ENCODE results near the gene MFSD6. TPM values are rescaled to one million over a fixed set of nuclear protein-coding genes. Genes with fewer than 3 reads are reported as not detected.

The MFSD6 gene
- total RNA-seq, 1 donor from 2014 or later, result 0.37 TPM

DNA sequence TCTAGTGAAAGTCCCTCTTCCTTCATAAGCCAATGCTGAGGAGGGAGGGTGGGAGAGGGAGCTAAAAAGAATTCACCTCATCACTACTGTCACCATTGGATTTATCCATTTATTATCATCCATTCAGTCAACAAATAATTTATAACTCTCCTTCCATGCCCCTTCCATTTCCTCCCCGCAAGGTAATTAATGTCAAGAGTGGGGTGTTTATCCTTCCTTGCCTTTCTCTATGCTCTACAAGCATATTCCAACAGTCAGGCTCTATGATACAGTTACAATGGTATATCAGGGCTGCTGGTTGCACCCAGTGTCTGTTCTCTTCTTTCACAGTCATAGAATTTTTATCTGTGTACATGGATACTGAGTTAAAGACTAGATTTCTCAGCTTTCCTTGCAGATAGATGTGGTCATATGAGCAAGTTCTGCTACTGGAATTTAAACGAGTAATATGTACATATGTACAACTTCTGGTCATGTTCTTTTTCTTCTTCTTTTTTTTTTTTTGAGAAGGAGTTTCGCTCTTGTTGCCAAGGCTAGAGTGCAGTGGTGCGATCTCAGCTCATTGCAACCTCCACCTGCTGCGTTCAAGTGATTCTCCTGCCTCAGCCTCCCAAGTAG is 5.1 kb upstream of the MFSD6 start:
- Mint-ChIP-seq H3K27ac (no peak overlapping the region), H3K27me3 (ENCODE audit: insufficient read depth, low read depth) (peaks cover 4% of the 10 kb centered on the region), H3K4me1 (peaks cover 5% of the 10 kb centered on the region), H3K4me3 (no peak overlapping the region), H3K36me3 (no peaks in the 10 kb centered on the region), H3K9me3 (no peaks in the 10 kb centered on the region)
- Histone ChIP-seq H3K9me3 (ENCODE audit: low read depth) (no peaks in the 10 kb centered on the region), H3K79me2 (ENCODE audit: low read depth) (no peaks in the 10 kb centered on the region), H3K4me3 (no peak overlapping the region), H3K4me2 (no peak overlapping the region), H3K27ac (no peak overlapping the region), H2AFZ (replicated peaks) (no peak overlapping the region), H3F3A (ENCODE audit: low read depth) (no peaks in the 10 kb centered on the region), H3K4me1 (no peaks in the 10 kb centered on the region), H4K20me1 (ENCODE audit: low read depth) (no peaks in the 10 kb centered on the region), H3K36me3 (no peaks in the 10 kb centered on the region), H3K27me3 (peaks cover 30% of the 10 kb centered on the region), H3K9ac (no peak overlapping the region)
- DNase-seq (ENCODE audit: low spot score), result no peak
- TF ChIP-seq EZH2 (IDR thresholded peaks at IDR 0.05), result no peak
- no peak for TF ChIP-seq EZH2phosphoT487 (IDR thresholded peaks at IDR 0.05)
- TF ChIP-seq, protein P1, sequence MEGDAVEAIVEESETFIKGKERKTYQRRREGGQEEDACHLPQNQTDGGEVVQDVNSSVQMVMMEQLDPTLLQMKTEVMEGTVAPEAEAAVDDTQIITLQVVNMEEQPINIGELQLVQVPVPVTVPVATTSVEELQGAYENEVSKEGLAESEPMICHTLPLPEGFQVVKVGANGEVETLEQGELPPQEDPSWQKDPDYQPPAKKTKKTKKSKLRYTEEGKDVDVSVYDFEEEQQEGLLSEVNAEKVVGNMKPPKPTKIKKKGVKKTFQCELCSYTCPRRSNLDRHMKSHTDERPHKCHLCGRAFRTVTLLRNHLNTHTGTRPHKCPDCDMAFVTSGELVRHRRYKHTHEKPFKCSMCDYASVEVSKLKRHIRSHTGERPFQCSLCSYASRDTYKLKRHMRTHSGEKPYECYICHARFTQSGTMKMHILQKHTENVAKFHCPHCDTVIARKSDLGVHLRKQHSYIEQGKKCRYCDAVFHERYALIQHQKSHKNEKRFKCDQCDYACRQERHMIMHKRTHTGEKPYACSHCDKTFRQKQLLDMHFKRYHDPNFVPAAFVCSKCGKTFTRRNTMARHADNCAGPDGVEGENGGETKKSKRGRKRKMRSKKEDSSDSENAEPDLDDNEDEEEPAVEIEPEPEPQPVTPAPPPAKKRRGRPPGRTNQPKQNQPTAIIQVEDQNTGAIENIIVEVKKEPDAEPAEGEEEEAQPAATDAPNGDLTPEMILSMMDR (IDR thresholded peaks at IDR 0.05), result no peak

DNA sequence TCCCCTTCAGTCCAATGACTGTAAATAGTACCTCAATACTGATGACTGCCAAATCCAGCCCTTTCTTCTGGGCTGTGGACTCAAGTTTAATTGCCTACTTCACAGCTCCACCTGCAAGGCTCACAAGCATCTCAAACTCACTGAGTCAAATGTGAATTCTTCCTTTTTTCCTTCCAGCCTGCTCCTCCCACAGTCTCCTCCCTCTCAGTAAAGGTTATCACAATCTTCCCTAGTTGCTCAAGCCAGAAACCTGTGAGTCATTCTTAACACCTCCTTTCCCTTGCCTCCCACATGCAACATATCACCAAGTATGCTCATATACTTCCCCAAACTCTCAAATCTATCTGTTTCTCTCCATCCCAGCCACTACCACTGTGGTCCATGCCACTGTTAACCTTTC is 3.7 kb upstream of the MFSD6 start:
- no peak overlapping the region for H3K9ac ChIP-seq
- Mint-ChIP-seq H3K9me3 (no peaks in the 10 kb centered on the region), H3K36me3 (no peaks in the 10 kb centered on the region), H3K27ac (no peak overlapping the region), H3K27me3 (ENCODE audit: insufficient read depth, low read depth) (peaks cover 9% of the 10 kb centered on the region), H3K4me3 (no peak overlapping the region), H3K4me1 (peaks cover 8% of the 10 kb centered on the region)
- H3K4me1 ChIP-seq, result peaks cover 4% of the 10 kb centered on the region
- no peak for DNase-seq (ENCODE audit: low spot score)
- no peak overlapping the region for H3K4me2 ChIP-seq
- H2AFZ ChIP-seq (replicated peaks), result no peak overlapping the region
- H4K20me1 ChIP-seq (ENCODE audit: low read depth), result no peaks in the 10 kb centered on the region
- no peaks in the 10 kb centered on the region for H3F3A ChIP-seq (ENCODE audit: low read depth)
- no peaks in the 10 kb centered on the region for H3K79me2 ChIP-seq (ENCODE audit: low read depth)
- H3K9me3 ChIP-seq (ENCODE audit: low read depth), result no peaks in the 10 kb centered on the region
- H3K27ac ChIP-seq, result no peak overlapping the region
- no peak overlapping the region for H3K4me3 ChIP-seq
- no peak for TF ChIP-seq EZH2 (IDR thresholded peaks at IDR 0.05)
- TF ChIP-seq EZH2phosphoT487 (IDR thresholded peaks at IDR 0.05), result no peak
- TF ChIP-seq, protein P1 (IDR thresholded peaks at IDR 0.05), result no peak
- peaks cover 44% of the 10 kb centered on the region for H3K27me3 ChIP-seq
- H3K36me3 ChIP-seq, result no peaks in the 10 kb centered on the region

DNA sequence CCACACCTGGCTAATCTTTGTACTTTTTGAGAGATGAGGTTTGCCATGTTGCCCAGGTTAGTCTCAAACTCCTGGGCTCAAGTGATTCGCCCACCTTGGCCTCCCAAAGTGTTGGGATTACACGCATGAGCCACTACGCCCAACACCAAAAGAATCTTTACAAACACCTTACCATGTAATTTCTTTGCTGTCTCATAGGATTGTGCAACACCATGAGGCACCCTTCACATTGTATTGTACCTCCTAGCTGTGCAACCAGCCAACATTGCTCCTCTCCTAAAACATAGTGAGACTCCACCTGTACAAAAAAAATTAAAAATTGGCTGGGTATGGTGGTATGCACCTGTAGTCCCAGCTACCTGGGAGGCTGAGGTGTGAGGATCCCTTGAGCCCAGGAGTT is 3.1 kb upstream of the MFSD6 start:
- Mint-ChIP-seq H3K9me3 (no peaks in the 10 kb centered on the region), H3K27me3 (ENCODE audit: insufficient read depth, low read depth) (peaks cover 13% of the 10 kb centered on the region), H3K4me1 (peaks cover 8% of the 10 kb centered on the region), H3K36me3 (no peaks in the 10 kb centered on the region), H3K27ac (no peak overlapping the region), H3K4me3 (no peak overlapping the region)
- Histone ChIP-seq H3K36me3 (no peaks in the 10 kb centered on the region), H3K4me1 (peaks cover 4% of the 10 kb centered on the region), H3K4me2 (no peak overlapping the region), H3K4me3 (no peak overlapping the region), H2AFZ (replicated peaks) (no peak overlapping the region), H3K79me2 (ENCODE audit: low read depth) (no peaks in the 10 kb centered on the region), H3K27ac (no peak overlapping the region), H3K9ac (no peak overlapping the region), H3F3A (ENCODE audit: low read depth) (no peaks in the 10 kb centered on the region), H4K20me1 (ENCODE audit: low read depth) (no peaks in the 10 kb centered on the region), H3K27me3 (peaks cover 50% of the 10 kb centered on the region), H3K9me3 (ENCODE audit: low read depth) (no peaks in the 10 kb centered on the region)
- no peak for DNase-seq (ENCODE audit: low spot score)
- no peak for TF ChIP-seq EZH2phosphoT487 (IDR thresholded peaks at IDR 0.05)
- TF ChIP-seq, protein P1 (IDR thresholded peaks at IDR 0.05), result no peak
